Hematopoietic multipotent progenitor cell treated with erythropoietin and hydrocortisone succinate and interleukin-3 and kit ligand, for 6 days (in vitro differentiated cells): ENCODE data around the gene KRT86.
A peak's percentile ranks its signal among the peaks of the same experiment; 100 is the strongest.
"Not testable (repeated sequence)": the region's sequence is repeated elsewhere in the genome, so short reads cannot be mapped to it uniquely, and the experiment has no call there.

Experiments
- DNase-seq: peaks from one replicate; pipeline ENCODE4 v3.0.0-alpha.2; 2015

The KRT86 gene

DNA sequence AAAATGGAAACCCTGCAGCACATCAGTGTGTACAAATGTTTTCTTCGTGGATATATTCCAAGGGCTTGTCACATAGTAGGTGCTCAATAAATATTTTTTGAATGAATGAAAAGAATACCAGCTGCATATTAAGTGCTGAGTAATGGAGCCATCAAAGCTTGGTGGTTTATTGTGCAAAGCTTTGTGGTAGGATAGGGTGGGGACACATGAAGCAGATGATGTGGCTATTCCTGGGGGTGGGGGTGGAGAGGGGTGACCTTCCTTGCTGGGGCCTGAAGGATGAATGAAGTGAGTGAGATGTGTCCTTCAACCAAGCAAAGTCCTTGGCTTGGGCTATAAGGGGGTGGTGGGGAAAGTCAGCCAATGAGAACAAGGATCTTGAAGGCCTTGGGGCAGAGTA, 21.2 kb downstream of the KRT86 start:
- peak; percentile 63 for DNase-seq

GRCh38 chr12:52296572-52297215, 22.2 kb downstream of the KRT86 start:
- DNase-seq: no peak

DNA sequence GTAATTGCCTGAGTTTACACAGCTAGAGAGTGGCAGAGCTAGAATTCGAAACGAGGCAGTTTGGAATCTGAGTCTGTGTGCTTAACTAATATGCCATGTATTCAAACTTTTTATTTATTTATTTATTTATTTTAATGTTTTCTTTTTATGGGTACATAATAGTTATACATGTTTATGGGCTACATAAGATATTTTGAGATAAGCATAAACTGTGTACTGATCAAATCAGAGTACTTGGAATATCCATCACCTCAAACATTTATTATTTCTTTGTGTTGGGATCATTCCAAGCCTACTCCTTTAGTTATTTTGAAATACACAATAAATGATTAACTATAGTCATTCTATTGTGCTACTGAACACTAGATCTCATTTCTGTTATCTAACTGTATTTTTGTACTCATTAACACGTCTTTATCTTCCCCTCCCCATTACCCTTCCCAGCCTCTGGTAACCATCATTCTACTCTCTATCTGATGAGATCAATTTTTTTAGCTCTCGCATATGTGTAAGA, 24.3 kb downstream of the KRT86 start:
- no peak for DNase-seq

GRCh38 chr12:52300796-52301691, 26.6 kb downstream of the KRT86 start:
- DNase-seq: no peak

- not testable (repeated sequence) for DNase-seq
Measured at GRCh38 chr12:52301721-52302120, 27.3 kb downstream of the KRT86 start.

DNA sequence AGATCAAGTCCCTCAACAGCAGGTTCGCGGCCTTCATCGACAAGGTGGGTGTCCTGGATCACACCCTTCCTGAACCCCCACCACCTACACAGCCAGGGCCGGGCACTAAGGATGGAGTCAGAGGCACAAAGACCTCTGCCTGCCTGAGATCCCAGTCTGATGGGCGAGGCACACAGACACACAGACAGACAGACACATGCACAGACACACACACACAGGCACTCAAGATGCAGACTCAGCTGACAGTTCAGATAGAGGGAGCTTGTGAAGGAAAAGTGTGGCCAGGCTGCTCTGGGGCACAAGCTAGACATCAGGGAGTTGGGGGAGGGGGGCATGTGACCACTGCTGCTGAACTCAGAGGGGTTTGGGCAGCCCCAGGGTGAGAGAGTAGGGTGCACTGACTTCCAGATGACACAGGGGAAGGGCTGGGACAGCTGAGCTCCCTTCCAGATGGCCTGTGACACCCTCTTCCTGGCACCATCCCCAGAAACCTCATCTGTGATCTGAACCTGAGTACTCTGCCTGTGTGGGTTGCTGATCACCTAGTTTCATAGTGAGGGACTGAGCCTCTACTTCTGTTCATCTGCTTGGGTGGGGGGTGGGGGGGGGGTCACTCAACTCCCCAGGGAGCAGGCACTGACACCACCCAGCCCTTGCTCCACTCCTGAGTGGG, 27.9 kb downstream of the KRT86 start:
- not testable (repeated sequence) for DNase-seq

DNA sequence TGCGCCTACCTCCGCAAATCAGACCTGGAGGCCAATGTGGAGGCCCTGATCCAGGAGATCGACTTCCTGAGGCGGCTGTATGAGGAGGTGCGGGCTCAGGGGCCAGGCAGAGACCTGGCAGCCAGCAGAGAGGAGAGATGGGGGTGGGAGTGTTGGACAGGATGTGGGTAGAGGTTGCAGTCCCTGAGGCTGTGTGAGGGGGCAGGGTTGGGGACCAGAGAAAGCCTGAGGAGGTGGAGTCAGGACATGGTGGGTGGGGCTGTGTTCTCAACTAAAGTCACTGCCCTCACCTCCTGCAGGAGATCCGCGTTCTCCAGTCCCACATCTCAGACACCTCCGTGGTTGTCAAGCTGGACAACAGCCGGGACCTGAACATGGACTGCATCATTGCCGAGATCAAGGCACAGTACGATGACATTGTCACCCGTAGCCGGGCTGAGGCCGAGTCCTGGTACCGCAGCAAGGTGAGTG, 30.5 kb downstream of the KRT86 start:
- peak; percentile 52 for DNase-seq

DNA sequence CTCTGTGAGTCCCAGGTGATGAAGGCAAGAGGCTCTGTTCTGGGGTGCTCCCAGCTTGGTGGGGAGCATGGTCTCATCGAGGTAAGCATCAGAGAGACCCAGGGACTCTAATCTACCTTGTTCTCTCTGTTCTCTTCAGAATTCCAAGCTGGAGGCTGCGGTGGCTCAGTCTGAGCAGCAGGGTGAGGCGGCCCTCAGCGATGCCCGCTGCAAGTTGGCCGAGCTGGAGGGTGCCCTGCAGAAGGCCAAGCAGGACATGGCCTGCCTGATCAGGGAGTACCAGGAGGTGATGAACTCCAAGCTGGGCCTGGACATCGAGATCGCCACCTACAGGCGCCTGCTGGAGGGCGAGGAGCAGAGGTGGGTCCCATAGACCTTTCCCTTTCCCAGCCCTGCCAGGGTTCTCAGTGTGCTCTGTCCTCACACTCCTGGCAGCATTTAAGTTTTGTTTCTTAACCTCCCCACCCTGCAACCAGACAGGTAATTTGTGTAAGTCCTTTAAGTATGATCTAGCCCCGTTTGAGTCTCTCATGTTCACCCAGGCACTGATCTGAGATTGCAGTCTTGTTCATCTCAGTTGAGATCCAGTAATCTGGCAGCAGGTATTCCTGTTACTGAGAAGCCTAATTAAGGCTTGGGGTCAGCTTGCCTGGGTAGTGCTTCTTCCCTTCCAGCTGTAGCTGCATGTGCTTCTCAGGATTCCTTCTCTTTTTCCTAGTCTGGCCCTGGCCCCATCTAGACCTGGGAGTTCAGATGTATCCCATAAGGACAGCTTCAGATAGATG, 31.7 kb downstream of the KRT86 start:
- DNase-seq: no peak

DNA sequence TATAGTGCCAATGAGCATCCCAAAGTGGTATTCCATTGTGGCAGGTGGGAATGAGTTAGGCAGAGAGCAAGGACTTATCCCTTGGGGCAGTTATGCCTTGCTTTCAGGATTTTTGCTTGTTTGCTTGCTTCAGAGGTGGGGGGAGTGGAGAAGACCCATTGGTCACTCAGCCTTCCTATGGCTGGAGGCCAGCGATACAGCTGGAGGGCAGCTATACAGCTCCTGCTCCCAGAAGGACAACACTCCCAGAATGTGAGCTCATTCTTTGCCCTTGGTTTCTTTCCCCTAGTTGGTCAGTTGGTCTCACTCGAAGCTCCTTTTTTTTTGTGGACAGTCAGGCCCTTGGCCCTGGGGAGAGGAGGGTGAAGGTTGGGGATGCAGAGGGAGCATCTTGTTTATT, 32.3 kb downstream of the KRT86 start:
- no peak for DNase-seq

DNA sequence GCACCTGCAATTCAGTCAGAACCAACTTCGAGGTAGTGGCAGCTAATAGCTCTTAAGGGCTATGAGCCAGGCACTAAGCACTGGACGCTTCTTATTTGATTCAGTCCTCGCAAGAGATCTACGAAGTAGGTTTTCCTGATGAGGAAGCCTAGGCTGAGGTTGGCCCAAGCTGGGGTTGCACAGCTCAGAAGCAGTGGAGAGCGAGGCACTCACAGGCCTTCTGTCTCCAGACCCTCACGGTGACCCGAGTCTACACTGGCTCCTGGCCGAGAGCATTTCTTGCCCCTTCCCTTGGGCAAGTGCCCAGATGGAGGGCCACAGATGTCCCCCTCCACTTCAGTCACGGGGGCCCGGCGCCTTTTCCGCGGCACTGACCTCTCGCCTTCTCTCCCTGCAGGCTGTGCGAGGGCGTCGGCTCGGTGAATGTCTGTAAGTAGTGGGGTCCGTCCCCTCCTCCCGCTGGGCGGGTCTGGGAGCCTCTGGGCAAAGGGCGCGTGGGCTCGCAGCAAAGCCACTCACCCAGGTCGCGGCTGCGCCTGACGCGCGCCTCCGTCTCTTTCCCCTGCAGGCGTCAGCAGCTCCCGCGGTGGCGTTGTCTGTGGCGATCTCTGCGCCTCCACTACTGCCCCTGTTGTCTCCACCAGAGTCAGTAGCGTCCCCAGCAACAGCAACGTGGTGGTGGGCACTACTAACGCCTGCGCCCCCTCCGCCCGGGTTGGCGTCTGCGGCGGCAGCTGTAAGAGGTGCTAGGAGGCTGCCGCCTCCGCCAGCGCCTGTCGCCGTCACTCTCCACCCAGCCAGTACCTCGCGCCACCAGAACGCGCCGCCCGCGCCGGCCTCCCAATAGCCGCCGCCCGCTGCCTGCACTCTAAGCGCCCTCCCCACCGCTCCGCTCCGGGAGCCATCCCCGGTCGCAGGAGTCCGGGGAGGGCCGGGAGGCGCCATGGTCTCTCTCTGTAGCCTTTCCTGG, 33.7 kb downstream of the KRT86 start:
- peak; percentile 62 for DNase-seq

- DNase-seq: no peak
Measured at GRCh38 chr12:52308806-52309425, 34.5 kb downstream of the KRT86 start.

DNA sequence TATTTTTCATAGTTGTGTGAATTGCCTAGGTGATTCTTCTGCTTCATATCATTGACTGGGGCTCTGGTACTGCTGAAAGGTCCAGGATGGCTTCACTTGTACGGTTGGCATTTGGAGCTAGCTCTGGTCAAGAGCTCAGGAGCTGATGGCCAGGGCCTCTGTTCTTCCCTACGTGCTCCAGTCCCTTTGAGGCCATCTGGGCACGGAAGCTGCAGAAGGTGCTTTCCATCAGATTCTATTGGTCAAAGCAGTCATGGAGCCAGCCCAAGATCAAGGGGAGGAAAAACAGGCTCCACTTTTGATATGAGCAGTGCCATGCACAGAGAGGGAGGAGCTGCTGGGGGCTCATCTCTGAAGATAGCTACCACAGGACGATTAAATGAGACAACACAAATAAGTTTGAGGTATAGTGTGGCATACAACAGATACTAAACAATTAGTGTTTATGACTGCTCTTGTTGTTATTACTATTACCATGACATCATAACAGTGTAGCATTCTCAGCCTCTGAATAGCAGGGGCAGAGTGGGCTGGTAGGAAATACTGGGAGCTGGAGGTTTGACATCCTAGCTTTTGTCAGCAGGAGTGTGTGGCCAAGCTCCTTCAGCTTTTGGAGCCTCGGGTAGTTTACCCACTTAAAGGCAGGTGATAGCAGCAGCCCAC, 36.3 kb downstream of the KRT86 start:
- DNase-seq: no peak

DNA sequence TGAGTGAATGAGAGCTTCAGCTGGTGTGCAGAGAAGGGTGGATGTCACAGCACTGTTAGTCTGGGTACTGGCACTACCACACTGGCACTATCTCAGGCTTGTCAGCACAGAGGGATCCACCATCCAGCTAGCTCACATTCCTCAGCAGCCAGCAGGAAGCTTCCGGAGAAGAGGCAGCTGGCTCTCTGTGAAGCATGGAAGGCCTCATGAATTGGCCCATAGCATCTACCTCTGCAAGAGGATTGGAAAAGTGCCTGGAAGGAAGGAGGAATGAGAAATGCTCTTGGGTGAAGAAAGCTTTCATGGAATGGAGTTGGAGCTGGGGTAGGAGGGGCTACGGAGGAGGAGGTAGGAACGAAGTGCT, 36.8 kb downstream of the KRT86 start:
- no peak for DNase-seq

DNA sequence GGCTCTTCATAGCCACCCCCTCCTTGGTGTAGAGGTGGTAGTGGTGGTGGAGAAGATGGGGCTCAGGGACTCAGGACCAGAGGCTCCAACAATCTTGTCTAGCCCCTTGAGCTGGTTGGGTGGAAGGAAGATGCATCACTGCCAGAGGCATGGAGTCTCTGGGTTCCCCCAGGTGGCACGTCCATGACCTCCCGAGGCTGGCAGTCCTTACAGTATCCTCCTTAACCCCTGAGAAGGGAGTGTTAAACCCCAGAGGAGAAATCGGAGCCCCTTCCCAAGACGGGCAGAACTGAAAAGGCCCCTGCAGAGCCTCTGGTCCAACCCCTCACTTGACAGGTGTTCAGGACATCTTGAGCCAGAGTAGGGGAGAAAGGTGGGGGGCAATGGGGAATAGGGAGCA, 37.6 kb downstream of the KRT86 start:
- no peak for DNase-seq

DNA sequence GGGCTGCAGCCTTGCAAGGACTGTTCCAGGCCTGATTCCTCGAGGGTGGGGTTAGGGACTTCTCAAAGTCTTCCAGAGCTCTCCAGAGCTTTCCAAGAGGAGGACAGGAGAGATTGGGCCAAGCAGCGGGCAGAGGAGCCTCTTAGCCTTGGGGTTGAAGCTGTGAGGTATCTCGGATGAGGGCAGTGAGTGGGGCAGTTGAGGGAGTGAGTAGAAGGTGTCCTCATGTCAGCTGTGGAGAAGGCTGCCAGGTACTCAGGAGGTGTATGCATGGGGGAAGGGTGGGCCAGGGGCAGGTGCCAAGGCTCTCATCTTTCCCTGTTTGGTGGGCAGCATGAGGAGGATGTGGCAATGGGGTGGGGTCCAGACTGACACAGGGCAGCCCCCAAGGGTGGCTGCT, 39.0 kb downstream of the KRT86 start:
- DNase-seq: no peak

GRCh38 chr12:52313926-52314325, 39.5 kb downstream of the KRT86 start:
- DNase-seq: no peak

DNA sequence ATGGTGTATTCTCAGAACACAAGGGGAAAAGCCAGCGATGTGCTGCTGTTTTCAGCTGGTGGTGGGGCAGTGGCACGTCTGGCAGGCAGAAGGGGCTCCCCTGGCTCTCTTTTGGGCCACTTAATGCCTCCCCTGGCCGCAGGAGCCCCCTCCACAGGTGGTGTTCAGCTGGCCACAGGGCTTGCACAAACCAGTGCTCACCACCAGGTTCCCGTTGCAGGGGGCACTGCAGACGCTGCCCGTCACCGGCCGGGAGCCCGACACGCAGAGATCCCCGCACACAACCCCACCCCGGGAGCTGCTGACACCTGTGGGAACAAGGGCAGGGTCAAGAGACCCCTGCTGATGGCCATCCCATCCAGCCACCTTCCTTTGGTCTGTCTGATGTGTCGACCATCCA, 40.1 kb downstream of the KRT86 start:
- DNase-seq: no peak

DNA sequence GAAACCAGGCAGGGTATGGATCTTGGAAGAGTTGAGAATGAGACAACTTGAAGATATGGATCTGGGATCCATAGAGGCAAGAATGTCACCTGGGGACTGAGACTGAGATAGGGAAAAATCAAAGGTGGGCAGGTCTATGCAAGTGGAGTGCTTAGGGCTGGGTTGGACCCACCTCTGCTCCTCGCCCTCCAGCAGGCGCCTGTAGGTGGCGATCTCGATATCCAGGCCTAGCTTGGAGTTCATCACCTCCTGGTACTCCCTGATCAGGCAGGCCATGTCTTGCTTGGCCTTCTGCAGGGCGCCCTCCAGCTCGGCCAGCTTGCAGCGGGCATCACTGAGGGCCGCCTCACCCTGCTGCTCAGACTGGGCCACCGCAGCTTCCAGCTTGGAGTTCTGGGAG, 41.3 kb downstream of the KRT86 start:
- DNase-seq: peak; percentile 50

DNA sequence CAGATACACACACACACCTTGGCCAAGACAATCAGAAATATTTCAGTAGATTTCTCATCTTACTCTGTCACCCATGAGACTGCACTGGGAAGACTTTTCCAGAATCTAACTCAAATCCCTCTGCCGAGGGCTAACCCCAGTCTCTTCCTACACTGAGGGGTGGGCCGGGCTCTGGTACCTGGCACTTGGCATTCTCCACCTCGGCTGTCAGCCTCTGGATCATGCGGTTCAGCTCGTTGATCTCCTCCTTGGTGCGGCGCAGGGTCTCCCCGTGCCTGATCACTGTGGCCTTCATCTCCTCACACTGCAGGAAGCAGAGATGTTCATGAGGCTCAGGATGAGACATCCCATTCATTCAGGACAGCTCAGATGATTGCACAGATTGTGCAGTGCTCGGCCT, 41.8 kb downstream of the KRT86 start:
- DNase-seq: no peak

- DNase-seq: no peak
Measured at GRCh38 chr12:52316701-52317100, 42.3 kb downstream of the KRT86 start.
